HL-60 (cell line): Measurements from ENCODE around the gene SAP30BP.

Experiments
- CTCF ChIP-seq: IDR thresholded peaks from one replicate; pipeline ENCODE4 v1.5.1; 2011; ENCODE audit warnings: low read length, control low read depth, inconsistent platforms; ENCODE audit not compliant: insufficient read depth
- GABPA ChIP-seq: IDR thresholded peaks from 2 replicates; pipeline ENCODE4 v1.6.1; 2012; ENCODE audit warnings: low read depth
- POLR2AphosphoS5 ChIP-seq: IDR thresholded peaks from 2 replicates; pipeline ENCODE4 v1.6.1; 2012; ENCODE audit warnings: low read depth
- REST ChIP-seq: IDR thresholded peaks from 2 replicates; pipeline ENCODE4 v1.6.1; 2012; ENCODE audit warnings: low read depth; ENCODE audit not compliant: insufficient replicate concordance
- SPI1 ChIP-seq: IDR thresholded peaks from 2 replicates; pipeline ENCODE4 v1.6.1; 2012; ENCODE audit warnings: low read depth, mild to moderate bottlenecking, borderline replicate concordance

GRCh38 chr17:75706042-75706728 is 39.0 kb downstream of the SAP30BP start:
- no peak for TF ChIP-seq REST
- no peak for TF ChIP-seq CTCF
- no peak for TF ChIP-seq POLR2AphosphoS5
- no peak for TF ChIP-seq GABPA
- no peak for TF ChIP-seq SPI1
